Ovary (tissue), 9 donors: ENCODE data around the gene NR3C1. TPM values are rescaled to one million over a fixed set of nuclear protein-coding genes. Genes with fewer than 3 reads are reported as not detected.

Experiments
- DNase-seq, 5 donors: peaks; one replicate each; pipeline ENCODE4 v3.0.0-alpha.2; 2019 to 2020
- H3K27ac ChIP-seq, 2 donors: fragments of 200-600 bp; one replicate each; pipeline versions ENCODE4 v1.5.1 to v1.8.0; 2019 to 2022
- H3K27me3 ChIP-seq: fragments of 200-600 bp; one replicate; pipeline ENCODE4 v1.8.0; 2022
- H3K36me3 ChIP-seq: fragments of 200-600 bp; sonication (generic); one replicate; pipeline ENCODE4 v1.5.1; 2019
- H3K4me1 ChIP-seq: one replicate; pipeline ENCODE4 v1.8.1; 2013; ENCODE audit warnings: mild to moderate bottlenecking, moderate library complexity; ENCODE audit not compliant: insufficient read depth
- H3K4me3 ChIP-seq: fragments of 200-600 bp; sonication (generic); one replicate; pipeline ENCODE4 v1.5.1; 2017
- H3K9me3 ChIP-seq, 2 donors: fragments of 200-600 bp in 1 of 2; sonication (generic) in 1 of 2; one replicate each; pipeline versions ENCODE4 v1.5.1 to v1.8.1; 2013 to 2019; ENCODE audit warnings: mild to moderate bottlenecking in 1 of 2, moderate library complexity in 1 of 2
- EP300 ChIP-seq: sonication (generic); formaldehyde crosslinking; IDR thresholded peaks from one replicate; pipeline ENCODE4 v1.6.1; 2017; ENCODE audit warnings: antibody characterized with exemption
- POLR2A ChIP-seq: fragments of 450-650 bp; IDR thresholded peaks from one replicate; pipeline ENCODE4 v1.6.1; 2017; ENCODE audit warnings: antibody characterized with exemption, mild to moderate bottlenecking, moderate library complexity
- WGBS, 3 donors: extraction: QIAGEN DNeasy Blood & Tissue Kit in 1 of 3; methylation state at CpG; one replicate each; pipeline versions ENCODE4 v1.1.5 to v1.1.7; 2013 to 2017; 5-methylcytosine and 5-hydroxymethylcytosine counted together
- intact Hi-C, 4 donors: fragments of 100-400 bp; cut with DNase I; formaldehyde crosslinking; loops; one replicate each; pipeline versions ENCODE4 v1.11.0 to v1.15.1; 2022 to 2023
- polyA plus RNA-seq, 2 donors: library from polyadenylated mRNA; stranded (reverse); fragments of 200-250 nt in 1 of 2; fragments of 350-450 nt in 1 of 2; fragmentation: Illumina TruSeq in 1 of 2; extraction: RNeasy Lipid Tissue Mini Kit (QIAGEN cat#74804) in 1 of 2; gene quantifications; one replicate each; pipeline ENCODE4 v1.2.3, GENCODE V29; 2013 to 2014
- total RNA-seq, 7 donors: library from RNA; depleted of rRNA in 2 of 7; stranded (reverse); fragments of >200 nt in 2 of 7; fragmentation: NEBNext Ultra II Directional in 3 of 7; extraction: Animal tissue kit (Norgen Biotek cat#: 25700) in 3 of 7; gene quantifications; one replicate each; pipeline versions ENCODE4 v1.1.0 to v1.2.4, GENCODE V29; 2016 to 2023
- TF ChIP-seq, protein P1 (sequence below), 3 donors: fragments of 450-650 bp in 2 of 3; fragments of 200-600 bp in 1 of 3; IDR thresholded peaks; one replicate each; pipeline versions ENCODE4 v1.5.1 to v1.8.0; 2016 to 2022; ENCODE audit warnings: antibody characterized with exemption in 3 of 3, mild to moderate bottlenecking in 1 of 3
- donor health status: DM: no; HTN: no; CAD: no; lungs with moderate emphysema.
- donor health status: DM: no; HTN: no; CAD: no.
- donor health status: Bipolar disorder and iron deficiency.
- donor health status: DM: yes; HTN: yes; CAD: no.
- donor health status: DM: no; HTN: no; CAD: no.
- donor health status: DM: yes; HTN: yes; CAD: no.

NR3C1 gene
- total and polyA plus RNA-seq, 9 donors, result 15.5 to 54.3 (median 38.4) TPM

DNA sequence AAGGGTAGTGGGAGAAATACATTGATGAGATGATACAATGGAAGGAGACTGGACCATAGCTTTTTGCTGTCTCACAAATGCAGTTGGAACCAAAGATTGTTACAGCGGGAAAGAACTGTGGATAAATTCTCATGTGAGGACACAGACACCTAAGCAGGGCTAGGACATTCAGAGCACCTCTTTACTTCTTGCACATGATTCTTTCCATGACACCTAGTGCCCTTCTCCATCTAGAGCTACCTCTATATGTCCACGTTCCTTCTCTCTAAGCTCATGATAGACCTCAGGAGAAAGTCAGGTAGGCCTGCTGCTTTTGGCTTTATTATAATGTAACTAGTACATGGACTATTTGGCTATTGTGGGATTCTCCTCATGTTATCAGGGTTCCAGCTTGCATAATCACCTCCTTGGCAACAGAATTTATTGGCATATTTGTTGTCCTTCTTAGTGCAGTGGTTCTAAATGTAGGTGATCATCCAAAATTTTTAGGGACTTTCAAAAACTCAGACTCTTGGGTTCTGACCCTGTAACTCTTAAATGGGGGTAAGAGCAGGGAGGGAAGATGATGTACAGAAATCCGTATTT lies 27.2 kb downstream of the NR3C1 start:
- TF ChIP-seq EP300 (no peak), POLR2A (no peak)
- TF ChIP-seq, protein P1, sequence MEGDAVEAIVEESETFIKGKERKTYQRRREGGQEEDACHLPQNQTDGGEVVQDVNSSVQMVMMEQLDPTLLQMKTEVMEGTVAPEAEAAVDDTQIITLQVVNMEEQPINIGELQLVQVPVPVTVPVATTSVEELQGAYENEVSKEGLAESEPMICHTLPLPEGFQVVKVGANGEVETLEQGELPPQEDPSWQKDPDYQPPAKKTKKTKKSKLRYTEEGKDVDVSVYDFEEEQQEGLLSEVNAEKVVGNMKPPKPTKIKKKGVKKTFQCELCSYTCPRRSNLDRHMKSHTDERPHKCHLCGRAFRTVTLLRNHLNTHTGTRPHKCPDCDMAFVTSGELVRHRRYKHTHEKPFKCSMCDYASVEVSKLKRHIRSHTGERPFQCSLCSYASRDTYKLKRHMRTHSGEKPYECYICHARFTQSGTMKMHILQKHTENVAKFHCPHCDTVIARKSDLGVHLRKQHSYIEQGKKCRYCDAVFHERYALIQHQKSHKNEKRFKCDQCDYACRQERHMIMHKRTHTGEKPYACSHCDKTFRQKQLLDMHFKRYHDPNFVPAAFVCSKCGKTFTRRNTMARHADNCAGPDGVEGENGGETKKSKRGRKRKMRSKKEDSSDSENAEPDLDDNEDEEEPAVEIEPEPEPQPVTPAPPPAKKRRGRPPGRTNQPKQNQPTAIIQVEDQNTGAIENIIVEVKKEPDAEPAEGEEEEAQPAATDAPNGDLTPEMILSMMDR (IDR thresholded peaks at IDR 0.05), result no peak
- Histone ChIP-seq H3K4me3 (no peak overlapping the region), H3K36me3 (no peaks in the 10 kb centered on the region), H3K27ac (no peak overlapping the region), H3K4me1 (peaks cover 1% of the 10 kb centered on the region), H3K27me3 (no peaks in the 10 kb centered on the region), H3K9me3 (no peaks in the 10 kb centered on the region)
- no peak for DNase-seq
- intact Hi-C loops, result no loop called here
- 92 to 95% (median 92%) methylated on average over 3 of the region's 3 CpGs for WGBS, 3 donors

DNA sequence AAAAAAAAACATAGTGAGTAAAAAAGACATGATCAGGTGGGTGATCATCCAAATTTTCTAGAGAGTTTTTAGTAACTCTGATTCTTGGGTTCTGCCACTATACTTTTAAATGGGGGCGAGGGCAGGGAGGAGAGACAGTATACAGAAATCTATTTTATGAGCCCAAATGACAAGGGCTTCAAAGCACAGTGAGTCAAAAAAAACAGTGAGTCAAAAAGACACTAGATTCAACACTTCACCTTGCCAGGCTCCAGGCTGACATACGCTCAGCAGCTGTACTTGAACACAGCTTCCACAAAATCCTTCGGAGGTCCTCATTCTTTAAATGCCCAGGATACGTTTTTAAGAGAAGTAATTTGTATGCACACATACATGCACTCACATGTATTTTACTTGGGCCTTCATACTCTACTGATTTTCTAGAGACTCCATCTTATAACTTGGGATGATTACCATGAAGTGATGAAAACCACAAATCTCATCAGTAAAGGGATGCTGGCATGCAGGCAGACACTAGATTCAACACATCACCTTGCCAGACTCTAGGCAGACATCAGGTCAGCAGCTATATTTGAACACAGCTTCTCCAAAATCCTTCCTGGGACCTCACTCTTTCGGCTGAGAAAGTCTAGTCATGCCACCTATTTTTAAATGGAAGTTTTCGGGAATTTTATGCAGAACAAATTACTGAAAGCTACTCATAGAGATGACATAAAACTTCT lies 28.8 kb downstream of the NR3C1 start:
- Histone ChIP-seq H3K4me3 (no peak overlapping the region), H3K4me1 (peaks cover 1% of the 10 kb centered on the region), H3K36me3 (no peaks in the 10 kb centered on the region), H3K9me3 (no peaks in the 10 kb centered on the region), H3K27me3 (no peaks in the 10 kb centered on the region), H3K27ac (no peak overlapping the region)
- intact Hi-C loops, result no loop called here
- TF ChIP-seq, protein P1 (IDR thresholded peaks at IDR 0.05), result no peak
- TF ChIP-seq EP300, result no peak
- TF ChIP-seq POLR2A, result no peak
- no peak for DNase-seq
- 88 to 93% (median 91%) methylated on average over 6 of the region's 6 CpGs for WGBS, 3 donors

DNA sequence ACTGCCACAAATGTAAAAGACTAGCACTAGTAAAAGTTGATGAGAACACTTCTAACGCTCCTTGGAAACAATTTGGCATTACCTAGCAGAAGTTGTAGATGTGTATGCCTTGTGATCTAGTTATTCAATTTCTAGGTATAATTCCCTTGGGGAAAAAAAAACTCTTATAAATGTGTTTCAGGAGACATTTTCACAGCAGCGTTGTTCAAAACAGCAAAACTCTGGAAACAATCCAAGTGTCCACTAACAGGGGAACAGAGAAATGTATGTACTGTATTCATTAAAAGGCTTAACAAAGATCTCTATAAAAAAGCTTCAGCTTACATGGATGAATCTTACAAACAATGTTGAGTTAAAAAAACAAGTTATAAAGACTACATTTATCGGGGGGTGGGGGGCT lies 30.4 kb downstream of the NR3C1 start:
- Histone ChIP-seq H3K27ac (no peak overlapping the region), H3K4me1 (peaks cover 1% of the 10 kb centered on the region), H3K4me3 (no peak overlapping the region), H3K36me3 (no peaks in the 10 kb centered on the region), H3K9me3 (no peaks in the 10 kb centered on the region), H3K27me3 (no peaks in the 10 kb centered on the region)
- intact Hi-C loops, result no loop called here
- DNase-seq, result no peak
- WGBS, 3 donors, result 65 to 75% (median 73%) methylated on average over 3 of the region's 3 CpGs
- TF ChIP-seq, protein P1 (IDR thresholded peaks at IDR 0.05), result no peak
- no peak for TF ChIP-seq EP300
- TF ChIP-seq POLR2A, result no peak

DNA sequence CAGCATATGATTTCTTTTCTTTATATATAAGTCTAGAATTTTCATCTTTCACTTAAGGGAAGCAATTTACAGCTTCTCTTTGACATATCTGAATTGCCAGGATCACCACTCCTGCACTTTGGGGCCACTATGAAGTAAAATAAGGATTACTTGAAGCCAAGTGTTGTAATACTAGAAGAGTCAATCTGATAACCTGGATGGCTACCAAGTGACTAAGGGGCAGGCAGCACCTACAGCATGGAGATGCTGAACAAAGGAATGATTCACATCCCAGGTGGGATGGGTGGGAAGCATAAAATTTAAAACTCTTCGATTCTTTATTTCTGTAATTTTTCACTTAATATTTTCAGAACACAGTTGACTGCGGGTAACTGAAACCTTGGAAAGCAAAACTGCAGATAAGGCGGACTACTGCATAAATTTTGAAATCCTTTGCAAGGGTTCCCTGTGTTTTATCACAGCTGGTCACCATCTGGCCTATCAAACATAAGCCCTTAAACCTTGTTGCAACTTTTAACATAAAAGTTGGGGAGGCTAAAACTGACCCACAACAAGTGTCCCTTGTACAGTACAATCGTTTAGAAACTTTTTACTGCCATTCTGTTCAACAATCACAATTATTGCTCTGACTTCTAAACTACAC lies 31.2 kb downstream of the NR3C1 start:
- Histone ChIP-seq H3K27me3 (no peaks in the 10 kb centered on the region), H3K9me3 (no peaks in the 10 kb centered on the region), H3K4me1 (peaks cover 1% of the 10 kb centered on the region), H3K4me3 (no peak overlapping the region), H3K36me3 (no peaks in the 10 kb centered on the region), H3K27ac (no peak overlapping the region)
- no peak for DNase-seq
- WGBS, 3 donors, result 19 to 28% (median 24%) methylated on average over 4 of the region's 4 CpGs
- TF ChIP-seq, protein P1 (IDR thresholded peaks at IDR 0.05), result no peak
- no peak for TF ChIP-seq POLR2A
- no peak for TF ChIP-seq EP300
- intact Hi-C loops, result no loop called here
